Ectodermal cell (in vitro differentiated cells): ENCODE measurements around the gene ANKS4B.
"Not testable (repeated sequence)": the region's sequence is repeated elsewhere in the genome, so short reads cannot be mapped to it uniquely, and the experiment has no call there.

Source experiments
- H3K27ac ChIP-seq: 2 replicates; pipeline ENCODE4 v1.7.0; 2013; ENCODE audit warnings: mild to moderate bottlenecking, low read depth, low read length; ENCODE audit not compliant: insufficient read depth, poor library complexity, severe bottlenecking
- H3K27me3 ChIP-seq: 2 replicates; pipeline ENCODE4 v1.7.0; 2013; ENCODE audit warnings: mild to moderate bottlenecking, low read length; ENCODE audit not compliant: insufficient read depth, control insufficient read depth, poor library complexity, severe bottlenecking
- H3K36me3 ChIP-seq: one replicate; pipeline ENCODE4 v1.7.0; 2013; ENCODE audit warnings: low read length; ENCODE audit not compliant: control insufficient read depth, insufficient read depth
- H3K4me1 ChIP-seq: one replicate; pipeline ENCODE4 v1.7.0; 2013; ENCODE audit warnings: low read length; ENCODE audit not compliant: control insufficient read depth, insufficient read depth
- H3K4me3 ChIP-seq: 2 replicates; pipeline ENCODE4 v1.7.0; 2013; ENCODE audit warnings: low read depth, low read length, control low read depth; ENCODE audit not compliant: insufficient read depth
- H3K9me3 ChIP-seq: 2 replicates; pipeline ENCODE4 v1.7.0; 2013; ENCODE audit warnings: mild to moderate bottlenecking, low read length, moderate library complexity; ENCODE audit not compliant: control insufficient read depth
- WGBS, 2 experiments: methylation state at CpG; one replicate each; pipeline ENCODE4 v1.1.7; 2013; ENCODE audit warnings: missing lambda C conversion rate in 2 of 2; 5-methylcytosine and 5-hydroxymethylcytosine counted together

The ANKS4B gene

DNA sequence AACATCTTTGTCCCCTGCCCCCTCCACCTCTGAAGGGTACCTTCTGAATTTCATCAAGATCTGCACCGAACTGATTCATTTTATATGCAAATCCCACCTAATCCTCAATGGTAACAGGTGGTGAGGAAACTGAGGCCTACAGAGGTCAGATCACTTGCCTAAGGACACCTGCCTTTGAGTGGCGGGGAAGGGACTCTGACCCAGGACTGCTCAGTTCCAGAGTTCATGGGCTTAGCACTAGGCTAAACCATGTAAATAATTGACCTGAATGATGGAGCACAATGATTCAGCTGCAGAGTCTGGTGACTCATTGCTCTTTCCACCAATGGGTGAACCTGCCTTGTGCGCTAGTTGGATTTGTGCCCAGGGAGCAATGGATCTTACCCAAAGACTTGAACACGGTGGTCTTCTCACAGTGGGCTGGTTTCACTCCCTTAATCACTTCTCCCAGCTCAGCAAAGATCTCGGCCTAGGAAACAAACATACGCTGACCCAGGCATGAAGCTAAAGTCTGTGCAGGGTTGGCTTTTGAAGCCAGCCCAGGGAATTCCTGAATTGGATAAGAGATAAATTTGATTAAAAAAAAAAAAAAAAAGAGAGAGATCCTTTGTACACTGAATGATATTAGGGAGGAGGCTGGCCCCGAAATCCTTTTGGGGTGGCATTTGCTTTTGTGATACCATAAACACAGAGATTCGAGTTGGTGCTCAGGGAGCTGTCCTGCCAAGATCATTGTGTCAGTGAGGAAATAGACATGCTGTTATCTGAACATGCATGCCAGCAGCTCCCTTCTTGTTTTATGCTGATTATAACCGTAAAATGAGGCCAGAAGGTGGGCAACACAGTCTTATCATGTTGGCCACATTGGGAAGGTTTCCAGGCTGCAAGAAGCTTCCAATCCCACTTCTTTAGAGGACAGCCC is 27.6 kb downstream of the ANKS4B start:
- WGBS, 2 experiments = 92 to 93% methylated on average over 9 of the region's 9 CpGs

DNA sequence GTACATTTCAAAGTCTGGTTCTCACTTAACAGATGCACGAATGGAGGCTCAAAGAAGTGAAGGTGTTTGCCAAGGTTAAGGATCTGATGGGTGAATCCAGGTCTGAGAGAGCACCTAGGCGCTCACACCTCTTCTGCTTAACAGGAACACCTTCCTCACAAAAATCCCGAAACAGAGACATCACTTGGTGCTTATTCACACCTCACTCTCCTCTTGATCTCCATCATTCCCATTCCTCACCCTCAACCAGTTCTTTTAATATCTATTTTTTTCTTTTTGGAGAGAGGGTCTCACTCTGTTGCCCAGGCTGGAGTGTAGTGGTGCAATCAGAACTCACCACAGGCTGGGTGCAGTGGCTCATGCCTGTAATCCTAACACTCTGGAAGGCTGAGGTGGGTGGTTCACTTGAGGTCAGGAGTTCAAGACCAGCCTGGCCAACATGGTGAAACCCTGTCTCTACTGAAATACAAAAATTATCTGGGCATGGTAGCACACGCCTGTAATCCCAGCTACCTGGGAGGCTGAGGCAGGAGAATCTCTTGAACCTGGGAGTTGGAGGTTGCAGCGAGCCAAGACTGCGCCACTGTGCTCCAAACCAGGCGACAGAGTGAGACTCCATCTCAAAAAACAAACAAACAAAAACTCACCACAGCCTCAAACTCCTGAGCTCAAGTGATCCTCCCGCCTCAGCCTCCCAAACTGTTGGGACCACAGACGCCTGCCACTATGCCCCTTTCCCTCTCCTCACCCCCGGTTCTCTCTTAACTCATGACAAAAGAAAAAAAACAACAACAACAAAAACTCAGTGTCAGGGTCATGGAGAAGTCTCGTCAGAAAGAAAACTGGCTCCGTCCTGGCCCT is 29.5 kb downstream of the ANKS4B start:
- H3K27me3 ChIP-seq = no peaks in the 10 kb centered on the region
- no peaks in the 10 kb centered on the region for H3K4me1 ChIP-seq
- no peak overlapping the region for H3K27ac ChIP-seq
- no peaks in the 10 kb centered on the region for H3K9me3 ChIP-seq
- 91 to 92% methylated on average over 12 of the region's 12 CpGs for WGBS, 2 experiments
- no peaks in the 10 kb centered on the region for H3K36me3 ChIP-seq
- no peak overlapping the region for H3K4me3 ChIP-seq

More for the DNA sequence above, 27.6 kb downstream of the ANKS4B start:
- H3K4me3 ChIP-seq = no peak overlapping the region
- no peaks in the 10 kb centered on the region for H3K36me3 ChIP-seq
- no peaks in the 10 kb centered on the region for H3K9me3 ChIP-seq
- H3K27ac ChIP-seq = no peak overlapping the region
- no peaks in the 10 kb centered on the region for H3K27me3 ChIP-seq
- H3K4me1 ChIP-seq = no peaks in the 10 kb centered on the region

DNA sequence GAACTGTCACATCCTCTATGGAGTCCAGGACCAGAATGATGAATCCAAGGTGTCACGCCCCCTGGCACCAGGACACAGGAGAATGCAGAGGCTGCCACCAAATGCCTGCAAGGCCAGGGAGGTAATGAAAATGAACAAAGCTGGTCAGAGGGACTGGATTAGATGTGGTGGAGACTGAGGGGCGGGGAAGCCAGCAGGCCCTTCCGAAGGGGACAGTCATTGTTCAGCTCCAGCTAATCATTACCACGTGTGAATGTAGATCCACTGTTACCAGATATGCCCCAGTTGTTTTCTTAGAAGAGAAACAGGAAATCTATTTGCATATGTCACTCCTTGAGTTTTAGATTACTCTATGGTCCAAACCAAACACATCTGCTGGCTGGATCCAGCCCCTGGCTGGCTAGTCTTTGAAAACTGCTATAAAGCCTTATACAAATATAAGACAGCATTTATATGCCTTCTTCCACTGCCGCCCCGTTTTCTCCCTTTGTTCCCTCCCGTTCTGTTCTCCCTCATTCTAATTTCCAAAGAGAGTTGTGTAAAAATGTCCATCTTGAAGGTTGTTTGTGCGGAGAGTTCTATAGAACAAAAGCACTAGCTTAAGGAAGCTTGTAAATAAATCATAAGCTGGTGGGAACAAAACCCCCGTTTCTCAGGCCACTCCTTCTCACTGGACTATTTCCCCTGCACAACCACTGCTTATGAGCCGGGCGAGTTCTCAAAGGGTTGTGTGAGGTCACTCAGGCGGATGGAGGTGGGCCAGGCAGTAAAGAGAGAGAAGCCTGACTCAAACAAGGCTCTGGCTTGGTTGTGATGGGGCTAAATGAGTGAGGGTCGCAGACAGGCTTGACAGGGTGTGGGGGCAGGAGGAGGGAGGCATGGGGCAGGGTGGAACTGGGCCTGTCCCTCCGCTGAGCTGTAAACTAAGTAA is 30.4 kb downstream of the ANKS4B start:
- H3K4me3 ChIP-seq = no peak overlapping the region

DNA sequence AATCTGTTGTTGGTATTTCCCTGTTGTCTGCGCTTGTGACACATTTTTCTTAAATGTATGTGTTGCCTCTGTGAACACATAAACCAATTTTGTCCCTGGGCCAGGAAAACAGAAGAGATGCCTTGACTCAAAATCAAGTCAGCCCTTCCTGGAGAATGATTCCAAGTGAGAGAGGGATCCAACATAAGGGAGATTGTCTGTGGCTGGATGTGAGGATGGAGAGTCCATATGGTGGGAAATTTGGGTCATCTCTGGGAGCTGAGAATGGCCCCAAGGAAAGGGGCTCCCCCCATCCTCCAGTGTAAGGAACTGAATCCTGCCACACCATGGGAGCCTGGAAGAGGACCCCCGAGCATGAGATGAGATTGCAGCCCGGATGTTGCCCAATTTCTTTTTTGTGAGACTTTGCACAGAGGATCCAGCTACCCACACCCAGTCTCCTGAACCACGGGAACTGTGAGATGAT is 31.1 kb downstream of the ANKS4B start:
- H3K9me3 ChIP-seq = no peaks in the 10 kb centered on the region
- no peaks in the 10 kb centered on the region for H3K36me3 ChIP-seq
- H3K4me3 ChIP-seq = no peak overlapping the region
- H3K4me1 ChIP-seq = no peaks in the 10 kb centered on the region
- no peaks in the 10 kb centered on the region for H3K27me3 ChIP-seq
- 92 to 94% methylated on average over 4 of the region's 4 CpGs for WGBS, 2 experiments
- H3K27ac ChIP-seq = no peak overlapping the region

More for the DNA sequence above, 30.4 kb downstream of the ANKS4B start:
- H3K9me3 ChIP-seq = no peaks in the 10 kb centered on the region
- 79 to 80% methylated on average over 14 of the region's 14 CpGs for WGBS, 2 experiments
- no peaks in the 10 kb centered on the region for H3K27me3 ChIP-seq
- no peaks in the 10 kb centered on the region for H3K4me1 ChIP-seq
- no peak overlapping the region for H3K27ac ChIP-seq
- H3K36me3 ChIP-seq = no peaks in the 10 kb centered on the region

DNA sequence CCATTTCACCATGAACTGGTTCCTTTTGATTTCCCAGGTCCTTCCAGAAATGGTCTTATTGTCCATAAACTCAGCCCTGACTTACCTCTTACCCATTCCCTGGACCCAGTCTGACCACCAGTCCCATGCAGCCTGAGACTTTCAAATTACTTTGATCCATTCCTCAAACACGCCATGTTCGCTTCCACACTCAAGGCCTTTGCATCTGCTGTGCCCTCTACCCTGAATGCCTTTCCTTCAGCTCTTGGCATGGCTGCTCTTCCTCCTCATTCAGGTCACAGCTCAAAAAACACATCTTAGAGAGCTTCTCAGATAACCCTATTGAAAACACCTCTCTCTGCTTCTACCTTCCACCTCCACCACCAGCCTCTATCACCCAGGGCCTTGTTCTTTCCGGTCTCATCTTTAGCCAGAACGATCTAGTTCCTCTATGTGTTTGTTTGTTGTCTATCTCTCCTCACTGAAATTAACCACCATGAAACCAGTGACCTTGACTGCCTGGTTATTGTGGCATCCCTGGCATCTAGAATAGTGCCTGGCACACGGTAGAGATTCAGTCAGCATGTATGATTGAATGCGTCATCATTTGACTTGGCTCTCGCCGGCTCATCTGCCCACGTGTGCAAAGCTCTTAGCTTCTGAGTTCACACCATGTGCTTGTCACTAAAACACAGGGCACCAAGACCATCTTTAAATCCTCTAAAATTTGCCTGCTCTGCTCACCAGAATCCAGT is 31.8 kb downstream of the ANKS4B start:
- Histone ChIP-seq H3K36me3 (no peaks in the 10 kb centered on the region), H3K27me3 (no peaks in the 10 kb centered on the region), H3K4me1 (no peaks in the 10 kb centered on the region), H3K27ac (no peak overlapping the region), H3K4me3 (no peak overlapping the region), H3K9me3 (no peaks in the 10 kb centered on the region)
- WGBS, 2 experiments = 94 to 95% methylated on average over 9 of the region's 9 CpGs

DNA sequence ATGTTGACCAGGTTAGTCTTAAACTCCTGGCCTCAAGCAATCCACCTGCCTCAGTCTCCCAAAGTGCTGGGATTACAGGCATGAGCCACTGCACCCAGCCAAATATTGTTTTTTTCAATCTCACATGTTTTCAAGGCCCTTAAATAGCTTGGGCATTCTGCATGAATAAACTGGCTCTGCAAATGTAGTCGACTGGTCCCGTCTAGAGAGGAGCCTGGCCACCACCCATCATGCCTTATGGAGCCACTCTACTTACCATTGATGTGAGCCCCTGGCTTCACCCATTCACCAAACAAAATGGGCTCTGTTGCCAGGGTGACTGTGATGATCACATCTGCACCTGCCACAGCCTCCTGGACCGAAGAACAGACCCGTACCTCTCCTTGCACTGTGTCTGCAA is 33.8 kb downstream of the ANKS4B start:
- Histone ChIP-seq H3K4me1 (no peaks in the 10 kb centered on the region), H3K9me3 (no peaks in the 10 kb centered on the region), H3K27me3 (no peaks in the 10 kb centered on the region), H3K36me3 (no peaks in the 10 kb centered on the region), H3K4me3 (no peak overlapping the region), H3K27ac (no peak overlapping the region)
- 90 to 93% methylated on average over 4 of the region's 4 CpGs for WGBS, 2 experiments

DNA sequence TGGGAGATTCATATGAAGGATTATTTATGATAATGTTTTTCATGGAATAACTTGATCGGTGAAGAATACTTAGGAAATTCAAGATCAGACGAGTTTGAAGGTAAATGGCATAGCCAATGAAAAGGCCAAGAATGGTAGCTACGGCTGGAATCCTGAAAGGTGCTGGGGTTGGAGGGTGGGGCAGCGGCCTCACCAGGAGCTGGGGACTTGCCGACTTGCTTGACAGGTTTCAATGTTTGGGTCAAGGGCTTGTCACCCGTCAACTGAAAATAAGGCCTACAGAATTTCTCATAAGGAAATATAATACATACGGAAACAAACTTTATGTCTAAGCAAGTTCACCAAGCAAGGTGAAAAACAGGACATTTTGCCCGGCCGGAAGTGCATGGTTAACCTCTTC is 34.7 kb downstream of the ANKS4B start:
- Histone ChIP-seq H3K27ac (no peak overlapping the region), H3K27me3 (no peaks in the 10 kb centered on the region), H3K36me3 (no peaks in the 10 kb centered on the region), H3K9me3 (no peaks in the 10 kb centered on the region), H3K4me3 (no peak overlapping the region), H3K4me1 (no peaks in the 10 kb centered on the region)
- WGBS, 2 experiments = 91 to 93% methylated on average over 9 of the region's 9 CpGs

DNA sequence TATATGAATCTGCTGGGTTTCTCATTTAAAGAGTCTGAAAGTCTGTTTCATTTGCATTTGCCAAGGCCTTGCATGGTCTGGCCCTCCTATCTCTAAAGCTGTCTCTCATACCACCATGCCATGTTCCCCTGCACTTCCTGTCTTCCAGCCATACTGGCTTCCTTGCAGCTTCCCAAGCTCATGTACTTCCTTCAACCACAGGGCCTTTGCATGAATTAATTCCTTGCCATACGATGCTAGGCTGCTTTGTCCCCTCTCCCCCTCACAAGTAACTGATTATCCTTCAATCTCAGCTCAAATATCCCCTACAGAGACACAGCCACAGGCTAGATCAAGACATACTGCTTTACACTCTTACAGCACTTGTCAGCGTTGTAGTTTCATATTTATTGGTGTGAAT is 38.8 kb downstream of the ANKS4B start:
- H3K27me3 ChIP-seq = peaks cover 19% of the 10 kb centered on the region
- WGBS, 2 experiments = 45 to 50% methylated on average over 2 of the region's 2 CpGs
- H3K4me3 ChIP-seq = no peak overlapping the region
- no peaks in the 10 kb centered on the region for H3K36me3 ChIP-seq
- H3K4me1 ChIP-seq = no peaks in the 10 kb centered on the region
- H3K27ac ChIP-seq = no peak overlapping the region
- H3K9me3 ChIP-seq = no peaks in the 10 kb centered on the region

DNA sequence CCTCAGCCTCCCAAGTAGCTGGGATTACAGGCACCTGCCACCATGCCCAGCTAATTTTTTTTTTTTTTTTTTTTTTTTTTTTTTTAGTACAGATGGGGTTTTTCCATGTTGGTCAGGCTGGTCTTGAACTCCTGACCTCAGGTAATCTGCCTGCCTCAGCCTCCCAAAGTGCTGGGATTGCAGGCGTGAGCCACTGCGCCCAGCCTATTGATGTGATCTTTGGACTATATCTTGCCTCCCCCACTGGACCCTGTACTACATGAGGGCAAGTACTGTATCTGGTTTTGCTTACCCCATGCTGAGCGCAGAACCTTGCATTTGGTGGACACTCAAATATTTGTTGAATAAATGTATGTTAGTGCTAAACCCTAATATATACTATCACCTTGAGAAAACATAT is 39.3 kb downstream of the ANKS4B start:
- peaks cover 25% of the 10 kb centered on the region for H3K27me3 ChIP-seq
- H3K27ac ChIP-seq, H3K36me3 ChIP-seq, H3K9me3 ChIP-seq, H3K4me1 ChIP-seq, H3K4me3 ChIP-seq: not testable (repeated sequence)
- WGBS, 2 experiments = 88 to 90% methylated on average over 2 to 3 of the region's 3 CpGs
